ENCODE results near the gene ERH.
"Not testable (repeated sequence)": the region's sequence is repeated elsewhere in the genome, so short reads cannot be mapped to it uniquely, and the experiment has no call there.

The ERH gene

DNA sequence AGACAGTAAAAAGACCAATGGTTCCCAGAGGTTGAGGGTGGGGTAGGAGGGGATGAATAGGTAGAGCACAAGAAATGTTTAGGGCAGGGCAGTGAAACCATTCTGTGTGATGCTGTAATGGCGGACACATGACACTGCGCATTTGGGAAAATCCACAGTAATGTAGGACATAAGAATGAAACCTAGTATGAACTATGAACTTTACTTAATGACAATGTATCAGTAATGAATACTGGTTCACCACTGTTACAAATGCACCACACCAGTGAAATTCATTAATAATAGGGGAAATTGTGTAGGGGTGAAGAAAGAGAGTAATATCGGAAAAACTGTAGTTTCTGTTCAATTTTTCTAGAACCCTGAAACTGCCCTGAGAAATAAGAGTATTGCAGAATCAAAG lies 5.6 kb downstream of the ERH start:
- FAIRE-seq = no peak

DNA sequence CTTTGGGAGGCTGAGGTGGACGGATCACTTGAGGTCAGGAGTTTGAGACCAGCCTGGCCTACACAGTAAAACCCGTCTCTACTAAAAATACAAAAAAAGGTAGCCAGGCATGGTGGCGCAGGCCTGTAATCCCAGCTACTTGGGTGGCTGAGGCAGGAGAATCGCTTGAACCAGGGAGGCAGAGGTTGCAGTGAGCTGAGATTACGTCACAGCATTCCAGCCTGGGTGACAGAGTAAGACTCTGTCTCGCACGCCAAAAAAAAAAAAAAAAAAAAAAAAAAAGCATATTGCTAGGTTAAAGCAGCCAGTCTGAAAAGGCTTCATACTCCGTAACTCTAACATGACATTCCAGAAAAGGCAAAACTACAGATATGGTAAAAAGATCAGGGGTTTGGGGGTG lies 6.7 kb downstream of the ERH start:
- FAIRE-seq = not testable (repeated sequence)

DNA sequence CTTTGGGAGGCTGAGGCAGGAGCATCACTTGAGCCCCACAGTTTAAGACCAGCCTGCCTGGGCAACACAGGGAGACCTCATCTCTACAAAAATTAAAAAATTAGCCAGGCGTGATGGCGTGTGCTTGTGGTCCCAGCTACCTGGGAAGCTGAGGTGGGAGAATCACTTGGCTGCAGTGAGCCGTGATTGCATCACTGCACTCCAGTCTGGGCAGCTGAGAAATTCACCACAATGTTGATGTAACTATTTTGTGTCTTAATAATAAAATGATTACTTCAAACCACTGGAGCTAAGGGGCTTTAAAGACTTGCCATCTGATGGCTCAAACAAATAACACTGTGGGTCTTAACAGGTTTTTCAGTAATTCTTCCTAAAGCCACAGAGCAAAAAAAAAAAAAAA lies 10.8 kb downstream of the ERH start:
- FAIRE-seq = no peak

- FAIRE-seq = no peak
Measured at GRCh38 chr14:69378274-69378673, 19.8 kb downstream of the ERH start.

DNA sequence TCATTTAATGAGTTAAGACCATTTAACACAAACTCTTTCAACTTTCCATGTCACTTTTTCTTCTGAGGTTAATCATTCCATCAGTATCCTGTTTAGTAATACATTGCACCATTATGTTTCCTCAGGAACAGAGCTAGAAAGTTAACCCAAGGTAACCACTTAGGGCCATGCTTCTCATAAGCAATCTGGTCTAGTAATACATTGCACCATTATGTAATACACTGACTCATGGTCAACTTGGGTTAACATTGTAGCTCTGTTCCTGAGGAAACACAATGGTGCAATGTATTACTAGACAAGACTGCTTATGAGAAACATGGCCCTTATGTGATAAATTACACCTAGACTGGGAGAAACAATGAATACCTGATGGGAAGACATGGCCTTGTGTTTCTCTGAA lies 21.7 kb downstream of the ERH start:
- no peak for FAIRE-seq

DNA sequence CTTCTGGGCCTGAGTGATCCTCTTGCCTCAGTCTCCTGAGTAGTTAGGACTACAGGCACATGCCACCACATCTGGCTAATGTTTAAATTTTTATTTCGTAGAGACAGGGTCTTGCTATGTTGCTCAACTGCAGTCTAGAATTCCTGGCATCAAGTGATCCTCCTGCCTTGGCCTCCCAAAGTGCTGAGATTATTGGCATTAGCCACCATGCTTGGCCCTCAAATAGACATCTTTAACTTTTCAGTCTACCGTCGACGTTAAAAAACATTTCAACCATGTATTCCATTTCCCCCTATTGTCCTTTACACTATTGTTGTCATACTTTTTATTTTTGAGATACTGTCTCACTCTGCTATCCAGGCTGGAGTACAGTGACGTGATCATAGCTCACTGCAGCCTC lies 22.4 kb downstream of the ERH start:
- FAIRE-seq = no peak

GRCh38 chr14:69375182-69375581 lies 22.9 kb downstream of the ERH start:
- no peak for FAIRE-seq

GRCh38 chr14:69374235-69374634 lies 23.9 kb downstream of the ERH start:
- FAIRE-seq = no peak

- FAIRE-seq = no peak
Measured at GRCh38 chr14:69373104-69373503, 25.0 kb downstream of the ERH start.

- FAIRE-seq = no peak
Measured at GRCh38 chr14:69372146-69372545, 26.0 kb downstream of the ERH start.

DNA sequence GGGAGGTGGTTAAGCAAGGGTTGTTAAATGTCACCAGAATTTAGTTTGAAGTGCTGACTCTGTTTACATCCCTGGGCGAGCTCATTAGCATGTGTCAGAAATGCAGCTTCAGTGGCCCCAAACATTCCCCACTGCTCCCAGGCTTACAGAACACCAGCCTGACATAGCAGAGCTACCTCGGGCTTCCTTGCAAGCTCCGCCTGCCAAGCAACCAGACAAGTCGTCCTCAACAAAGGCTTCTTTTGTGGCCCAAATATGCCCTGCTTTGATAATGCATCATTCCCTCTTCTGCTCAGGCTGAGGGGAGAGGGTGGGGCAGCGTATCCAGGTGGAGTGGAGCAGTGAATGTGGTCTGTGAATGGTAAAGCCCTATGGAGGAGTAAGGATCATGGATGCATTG lies 28.0 kb downstream of the ERH start:
- no peak for FAIRE-seq

- FAIRE-seq = no peak
Measured at GRCh38 chr14:69368381-69368780, 29.7 kb downstream of the ERH start.

DNA sequence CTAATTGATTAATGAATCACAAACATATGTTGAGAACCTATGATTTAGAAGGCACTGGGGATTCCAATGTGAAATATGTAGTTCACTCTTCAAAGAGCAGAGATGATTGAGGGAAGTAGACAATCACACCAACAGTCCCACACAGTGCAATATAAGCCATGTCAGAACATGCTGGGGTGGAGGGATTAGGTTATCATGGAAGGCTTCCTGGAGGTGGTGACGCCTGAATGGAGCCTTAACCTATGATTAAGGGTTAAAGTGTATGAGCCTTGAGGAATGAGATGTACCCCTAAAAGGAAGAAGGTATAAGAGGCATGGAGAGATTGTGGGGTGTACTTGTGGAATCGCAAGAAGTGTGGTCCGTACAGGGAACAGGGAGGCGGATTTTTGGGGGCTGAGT lies 31.3 kb downstream of the ERH start:
- FAIRE-seq = no peak

DNA sequence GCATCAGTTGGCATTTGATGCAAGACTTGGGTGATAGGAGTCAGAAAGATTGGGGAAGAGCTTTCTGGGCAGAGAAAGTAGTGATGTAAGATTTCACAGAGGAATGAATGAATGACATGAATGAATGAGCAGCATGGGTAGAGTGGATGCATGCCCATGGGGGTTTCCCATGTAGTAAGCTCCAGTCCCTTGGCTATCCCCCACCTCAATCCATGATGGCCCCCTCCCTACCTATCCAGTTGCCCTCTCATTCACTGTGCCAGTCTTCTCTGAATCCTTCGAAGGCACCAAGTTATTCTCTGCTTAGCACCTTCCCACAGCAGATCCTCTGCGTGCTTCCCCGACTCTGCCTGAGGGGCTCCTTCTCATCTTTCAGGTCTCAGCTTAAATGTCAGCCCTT lies 32.0 kb downstream of the ERH start:
- FAIRE-seq = no peak

DNA sequence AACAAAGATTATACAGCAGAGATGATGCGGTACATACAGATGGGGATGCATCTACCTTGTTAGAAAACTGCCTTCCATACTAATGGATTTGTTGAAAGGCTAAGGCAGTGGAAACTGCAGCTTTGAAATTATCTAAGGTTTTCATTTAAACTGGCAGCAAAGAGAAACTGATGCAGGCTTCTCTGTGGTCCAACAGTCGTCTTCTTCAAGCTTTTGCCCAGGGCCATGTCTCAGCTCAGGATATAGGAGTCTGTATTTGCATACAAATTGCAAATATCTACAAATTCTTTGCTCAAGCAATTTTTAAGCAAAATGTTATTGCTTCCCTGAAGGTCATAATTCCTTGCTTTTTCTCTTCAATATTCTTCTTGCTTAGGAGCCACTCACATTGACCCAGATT lies 33.7 kb downstream of the ERH start:
- FAIRE-seq = no peak

DNA sequence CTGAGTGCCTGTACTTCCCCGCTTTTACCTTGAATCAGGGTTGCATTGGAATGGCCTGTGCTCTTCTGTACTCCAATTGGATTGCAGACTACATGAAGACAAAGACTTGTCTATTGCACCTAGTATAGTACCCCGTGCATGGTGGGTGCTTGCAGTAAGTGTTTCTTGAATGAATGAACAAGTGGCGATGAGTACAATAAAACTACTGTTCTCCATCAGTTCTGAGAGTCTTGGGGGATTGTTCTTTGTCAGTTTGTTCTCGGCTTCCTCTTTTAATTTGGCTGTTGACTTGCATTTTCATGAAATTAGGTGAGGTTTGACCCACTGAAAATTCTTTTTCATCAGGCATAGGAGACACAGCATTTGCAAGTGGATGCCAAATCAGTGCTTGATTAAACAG lies 34.1 kb downstream of the ERH start:
- no peak for FAIRE-seq

DNA sequence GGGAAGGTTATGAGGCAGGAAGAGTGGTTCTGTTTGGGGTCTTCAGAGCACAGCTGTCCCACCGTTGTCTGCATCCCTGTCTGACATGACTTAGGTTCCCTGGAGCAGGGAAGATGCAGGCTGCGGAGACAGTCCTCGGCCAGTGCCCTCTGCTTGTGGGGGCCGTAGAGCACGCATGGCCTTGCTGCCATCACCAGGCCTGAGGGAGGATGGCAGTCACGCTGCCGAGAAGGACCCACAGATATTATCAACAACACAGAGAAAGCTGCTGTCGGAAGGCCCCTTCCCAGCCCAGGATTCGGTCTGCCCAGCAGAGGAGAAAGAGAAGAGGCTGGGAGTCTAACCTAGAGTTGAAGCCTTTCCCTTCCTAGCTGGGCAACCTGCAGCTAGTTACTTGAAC lies 35.0 kb downstream of the ERH start:
- no peak for FAIRE-seq

DNA sequence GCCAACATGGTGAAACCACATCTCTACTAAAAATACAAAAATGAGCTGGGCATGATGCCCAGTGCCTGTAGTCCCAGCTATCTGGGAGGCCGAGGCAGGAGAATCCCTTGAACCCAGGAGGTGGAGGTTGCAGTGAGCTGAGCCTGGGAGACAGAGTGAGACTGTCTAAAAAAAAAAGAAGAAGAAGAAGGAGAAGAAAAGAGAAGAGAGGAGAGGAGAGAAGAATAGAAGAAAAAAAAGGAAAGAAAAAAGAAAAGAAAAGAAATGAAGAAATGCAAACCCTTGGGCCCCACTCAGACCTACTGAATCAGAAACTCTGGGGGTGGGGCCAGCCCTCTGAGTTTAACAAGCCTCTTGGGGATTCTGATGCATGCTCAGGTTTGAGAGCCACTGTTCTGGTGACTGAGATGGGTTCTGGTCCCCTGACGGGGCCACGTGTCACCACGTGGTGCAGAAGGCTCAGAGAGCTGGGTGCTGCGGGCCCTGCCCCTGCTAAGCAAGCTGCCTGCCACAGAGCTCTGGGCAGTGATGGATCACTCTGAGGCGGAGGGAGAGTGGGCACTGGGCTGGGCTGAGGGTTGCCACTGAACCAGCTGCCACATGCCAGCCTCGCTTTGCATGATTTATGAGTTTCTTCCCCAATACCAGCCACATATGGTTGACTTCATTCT lies 37.5 kb downstream of the ERH start:
- FAIRE-seq = no peak

- FAIRE-seq = no peak
Measured at GRCh38 chr14:69358966-69359365, 39.1 kb downstream of the ERH start.

DNA sequence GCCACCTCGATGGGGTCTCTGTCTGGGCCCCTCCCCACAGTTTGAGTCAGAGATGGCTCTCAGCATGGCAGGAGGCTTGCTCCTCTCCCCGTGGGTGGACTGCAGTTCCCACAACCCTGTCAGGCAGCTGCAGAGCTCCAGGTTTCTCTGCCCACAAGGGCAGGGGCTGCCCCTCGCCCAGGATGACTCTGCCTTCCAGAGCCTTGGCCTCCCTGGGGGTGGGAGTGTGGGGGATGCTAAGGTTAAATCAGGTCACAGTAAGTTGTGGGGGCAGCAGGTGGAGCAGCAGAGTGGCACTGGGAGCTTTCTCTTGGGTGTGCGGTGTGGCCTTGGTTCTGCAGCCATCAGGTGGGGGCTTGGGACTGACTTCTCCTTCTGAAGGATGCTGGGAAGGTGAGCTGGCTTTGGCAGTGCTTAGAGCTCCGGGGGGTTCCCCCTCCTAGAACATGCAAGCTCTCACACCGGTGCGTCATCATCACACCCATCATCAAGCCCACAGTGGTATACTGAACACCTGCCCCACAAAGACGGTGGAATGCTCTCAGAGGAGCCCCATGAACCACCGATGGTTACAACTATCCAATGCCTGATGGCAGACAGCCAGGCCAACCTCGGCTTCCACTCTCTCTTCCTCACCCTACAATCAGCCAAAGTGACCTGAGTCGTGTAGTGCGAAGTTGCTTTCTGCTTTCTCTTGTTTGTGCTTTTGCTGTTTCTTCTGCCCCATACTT lies 39.7 kb downstream of the ERH start:
- no peak for FAIRE-seq

- FAIRE-seq = no peak
Measured at GRCh38 chr14:69357544-69358200, 40.4 kb downstream of the ERH start.

- FAIRE-seq = no peak
Measured at GRCh38 chr14:69356903-69357543, 41.1 kb downstream of the ERH start.

DNA sequence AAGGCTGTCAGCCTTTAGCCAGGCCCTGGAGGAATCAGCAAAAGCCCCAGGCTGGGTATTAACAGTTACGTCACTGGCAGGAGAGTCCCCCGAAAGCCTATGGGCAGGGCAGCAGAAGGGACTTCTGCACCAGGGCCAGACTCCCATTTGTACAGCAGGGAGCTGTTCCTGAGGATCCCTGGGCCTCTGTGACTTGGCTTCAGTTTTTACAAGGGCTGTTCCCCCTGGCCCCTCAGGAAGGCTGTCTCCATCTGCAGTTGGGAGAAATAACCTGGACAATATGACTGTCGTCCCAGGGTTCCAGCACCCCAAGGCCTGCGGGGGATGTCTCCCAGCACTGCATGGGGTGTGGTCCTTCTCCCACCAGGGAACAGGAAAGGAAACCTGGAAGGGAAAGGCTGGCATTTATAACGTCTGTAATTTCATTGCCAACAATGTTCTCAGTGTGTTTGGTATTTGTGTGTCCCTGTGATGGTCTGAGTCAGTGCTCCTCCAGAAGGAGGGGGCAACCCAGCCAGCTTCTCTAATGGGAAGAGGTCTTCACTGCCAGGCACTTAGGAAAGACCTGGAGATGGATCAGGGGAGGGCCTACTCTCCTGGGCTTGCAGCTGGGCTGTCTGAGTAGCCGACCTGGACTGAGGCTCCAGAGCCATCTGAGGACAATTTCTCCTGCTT lies 42.4 kb downstream of the ERH start:
- FAIRE-seq = no peak

Data from G401.6 (cell line).